SIG-M5 (cell line): ENCODE data around the gene USP10.
"Not testable (repeated sequence)": the region's sequence is repeated elsewhere in the genome, so short reads cannot be mapped to it uniquely, and the experiment has no call there.

Source experiments
- DNase-seq: peaks from one replicate; lab custom pipeline; 2025; lab: John Stamatoyannopoulos, UW

Gene USP10

GRCh38 chr16:84675423-84675822 is 24.4 kb upstream of the USP10 start:
- DNase-seq = no peak

GRCh38 chr16:84675884-84676283 is 23.9 kb upstream of the USP10 start:
- no peak for DNase-seq

- DNase-seq = no peak
These were observed 22.6 kb upstream of the USP10 start for GRCh38 chr16:84677017-84677803.

- DNase-seq = no peak
These were observed 22.0 kb upstream of the USP10 start for GRCh38 chr16:84677849-84678248.

GRCh38 chr16:84678541-84678940 is 21.3 kb upstream of the USP10 start:
- no peak for DNase-seq

GRCh38 chr16:84680165-84680842 is 19.5 kb upstream of the USP10 start:
- no peak for DNase-seq

GRCh38 chr16:84680843-84681629 is 18.8 kb upstream of the USP10 start:
- DNase-seq = no peak

GRCh38 chr16:84683691-84684591 is 15.9 kb upstream of the USP10 start:
- no peak for DNase-seq

GRCh38 chr16:84684592-84684965 is 15.2 kb upstream of the USP10 start:
- no peak for DNase-seq

- DNase-seq = no peak
These were observed 14.6 kb upstream of the USP10 start for GRCh38 chr16:84685210-84685609.

GRCh38 chr16:84686707-84687298 is 13.0 kb upstream of the USP10 start:
- no peak for DNase-seq

- DNase-seq = peak; percentile 13
These were observed 12.1 kb upstream of the USP10 start for GRCh38 chr16:84687715-84688114.

- not testable (repeated sequence) for DNase-seq
These were observed 11.6 kb upstream of the USP10 start for GRCh38 chr16:84688163-84688562.

GRCh38 chr16:84689111-84689510 is 10.7 kb upstream of the USP10 start:
- no peak for DNase-seq

GRCh38 chr16:84690088-84690819 is 9.5 kb upstream of the USP10 start:
- no peak for DNase-seq

- no peak for DNase-seq
These were observed 7.2 kb upstream of the USP10 start for GRCh38 chr16:84692451-84693214.

- not testable (repeated sequence) for DNase-seq
These were observed 5.9 kb upstream of the USP10 start for GRCh38 chr16:84693869-84694268.

GRCh38 chr16:84694980-84695379 is 4.8 kb upstream of the USP10 start:
- no peak for DNase-seq

- DNase-seq = no peak
These were observed 571 bp upstream of the USP10 start for GRCh38 chr16:84699147-84699711.
